Stimulated activated CD4-positive, alpha-beta T cell treated with anti-CD3 and anti-CD28 coated beads, TNF-alpha, amount 100 ng/mL, for 1 hour (primary cell): ENCODE data around the gene PCNX1.
"Not testable (repeated sequence)": the region's sequence is repeated elsewhere in the genome, so short reads cannot be mapped to it uniquely, and the experiment has no call there.

Experiments used
- DNase-seq, 3 donors: peaks; one replicate each; pipeline ENCODE4 v3.0.0-alpha.2; 2020; ENCODE audit warnings: low read depth in 3 of 3, low spot score in 1 of 3

PCNX1 gene

DNA sequence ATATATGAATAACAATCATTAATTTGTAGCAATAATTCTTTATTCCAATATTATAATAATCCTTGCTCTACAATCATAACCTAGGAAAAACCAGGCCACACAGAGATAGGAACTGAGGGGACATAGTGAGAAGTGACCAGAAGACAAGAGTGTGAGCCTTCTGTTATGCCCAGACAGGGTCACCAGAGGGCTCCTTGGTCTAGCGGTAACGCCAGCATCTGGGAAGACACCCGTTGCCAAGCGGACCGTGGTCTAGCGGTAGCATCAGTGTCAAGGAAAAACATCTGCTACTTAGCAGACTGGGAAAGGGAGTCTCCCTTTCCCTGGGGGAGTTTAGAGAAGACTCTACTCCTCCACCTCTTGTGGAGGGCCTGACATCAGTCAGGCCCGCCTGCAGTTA lies 240.1 kb downstream of the PCNX1 start:
- DNase-seq = not testable (repeated sequence)

DNA sequence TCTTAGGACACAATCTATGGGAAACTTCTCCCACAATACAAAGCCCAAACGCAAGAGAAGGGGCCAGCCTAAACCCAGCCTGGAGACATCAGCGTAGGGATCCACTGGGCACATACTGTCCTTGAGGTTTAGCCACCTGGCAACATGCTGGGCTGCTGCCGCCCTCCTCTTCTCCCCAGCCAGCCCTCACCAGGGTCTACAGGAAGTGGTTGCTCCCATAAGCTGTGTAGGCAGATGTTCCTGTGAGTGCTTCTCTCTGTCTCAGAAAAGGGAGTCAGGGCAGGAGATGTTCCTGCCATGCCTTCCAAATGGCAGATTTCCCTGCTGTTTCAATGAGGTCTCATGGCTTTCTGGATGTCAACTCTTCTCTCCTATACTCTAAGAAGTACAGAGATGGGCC lies 241.4 kb downstream of the PCNX1 start:
- DNase-seq = no peak

DNA sequence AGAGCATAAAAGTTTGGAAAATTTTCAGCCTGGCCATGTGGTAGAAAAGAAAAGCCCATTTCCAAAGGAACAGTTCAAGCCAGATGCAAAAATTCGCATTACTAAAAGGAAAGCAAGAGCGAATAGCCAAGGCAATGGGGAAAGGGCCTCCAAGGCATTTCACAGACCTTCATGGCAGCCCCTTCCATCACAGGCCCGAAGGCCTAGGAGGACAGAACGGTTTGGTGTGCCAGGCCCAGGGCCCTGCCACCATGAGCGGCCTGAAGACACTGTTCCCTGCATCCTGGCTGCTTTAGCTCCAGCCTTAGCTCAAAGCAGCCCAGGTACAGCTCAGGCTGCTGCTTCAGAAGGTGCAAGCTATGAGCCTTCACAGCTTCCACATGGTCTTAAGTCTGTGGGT lies 243.5 kb downstream of the PCNX1 start:
- DNase-seq = no peak

DNA sequence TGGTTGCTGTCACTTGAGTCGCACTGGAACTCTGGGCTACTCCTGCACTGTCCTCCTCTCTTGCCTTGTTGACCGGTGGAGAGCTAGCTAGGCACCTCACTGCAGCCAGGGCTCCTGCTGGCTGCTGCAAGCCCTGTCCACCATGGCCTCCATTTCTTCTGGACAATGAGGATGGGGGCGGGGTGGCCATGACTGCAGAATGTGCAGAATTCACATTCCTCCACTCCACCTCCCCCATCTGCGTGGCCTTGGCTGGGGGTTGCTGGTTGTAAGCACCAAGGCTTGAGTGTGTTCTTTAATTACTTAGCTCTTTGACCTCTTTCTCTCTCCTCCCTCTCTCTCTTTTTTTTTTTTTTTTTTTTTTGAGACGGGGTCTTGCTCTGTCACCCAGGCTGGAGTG lies 248.5 kb downstream of the PCNX1 start:
- DNase-seq = no peak

DNA sequence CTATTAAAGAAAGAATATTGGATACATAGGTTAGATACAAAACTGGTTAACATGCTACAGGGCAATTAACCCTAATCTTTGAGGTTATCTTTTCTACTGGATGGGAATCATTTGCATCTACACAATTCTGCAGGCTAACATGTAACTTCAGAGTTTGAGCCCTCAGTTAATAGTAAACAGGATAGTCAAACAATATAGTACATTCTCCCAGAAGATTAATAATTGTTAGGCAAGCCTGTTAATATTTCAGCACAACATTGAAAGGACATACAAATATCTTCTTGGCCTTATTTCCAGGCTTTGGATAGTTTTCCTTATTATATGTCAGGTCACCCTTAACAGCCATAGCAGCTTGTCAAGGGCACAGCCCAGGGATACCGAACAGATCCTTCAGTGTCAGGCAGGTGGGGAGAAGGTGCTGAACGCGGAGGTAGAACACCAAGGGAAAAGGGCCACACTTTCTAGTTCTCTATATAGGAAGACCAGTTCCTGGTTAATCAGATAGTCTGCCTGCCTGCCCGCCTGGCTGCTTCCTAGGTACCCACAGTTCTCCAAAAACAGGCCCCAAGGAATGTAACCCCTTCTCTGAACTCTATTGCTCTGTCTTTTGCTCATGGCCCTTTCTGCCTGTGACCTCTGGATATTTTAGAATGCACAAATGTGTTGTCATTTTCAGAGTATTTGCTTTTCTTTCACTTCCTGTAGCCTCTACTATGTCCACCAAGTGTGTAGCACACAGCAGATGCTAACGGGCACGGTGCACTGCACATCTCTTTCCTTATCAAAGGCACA lies 256.0 kb downstream of the PCNX1 start:
- no peak for DNase-seq

DNA sequence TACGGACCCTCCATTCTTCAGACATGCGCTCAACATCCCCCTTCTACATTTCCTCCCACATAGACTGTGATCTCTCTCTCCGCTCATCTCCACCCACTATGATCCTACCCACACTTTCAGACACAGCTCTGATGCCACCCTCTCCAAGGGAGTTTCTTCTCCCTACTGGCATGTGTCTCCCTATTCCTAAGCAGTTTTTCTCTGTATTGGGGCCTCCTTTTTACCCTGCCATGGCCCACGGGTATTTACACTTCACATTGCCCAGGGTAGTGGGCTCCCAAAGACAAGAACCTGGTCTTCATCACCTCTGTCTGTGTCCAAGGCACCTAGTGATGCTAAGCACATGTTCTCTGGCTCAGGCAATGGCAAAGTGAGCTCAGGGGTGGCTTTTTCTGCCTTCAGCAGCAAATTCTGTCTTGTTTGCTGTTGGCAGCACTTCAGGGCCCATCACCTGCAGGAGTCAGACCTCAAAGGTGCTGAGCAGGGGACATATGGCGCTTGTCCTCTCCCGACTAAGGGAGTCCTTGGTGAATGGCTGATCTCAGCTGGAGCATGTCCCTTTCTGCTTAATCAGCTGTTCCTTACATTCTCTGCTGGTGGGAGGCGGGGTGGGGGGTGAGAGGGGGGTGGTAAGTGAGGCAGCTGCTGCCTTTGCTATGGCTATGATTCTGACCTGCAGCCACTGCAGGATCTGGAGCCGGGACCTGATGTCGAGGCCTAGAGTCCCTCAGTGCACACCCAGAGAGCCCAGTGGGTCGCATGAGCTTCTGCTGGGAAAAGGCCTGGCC lies 256.8 kb downstream of the PCNX1 start:
- no peak for DNase-seq
